Mesangial cell (primary cell): ENCODE results near the gene ING1. TPM values are rescaled to one million over a fixed set of nuclear protein-coding genes. Genes with fewer than 3 reads are reported as not detected.

Source experiments
- total RNA-seq: library from RNA; depleted of rRNA; stranded (reverse); fragments of >200 nt; gene quantifications from 2 replicates; pipeline ENCODE4 v1.2.3, GENCODE V29; 2015

The ING1 gene
- 9.8 and 13.2 TPM in 2 replicates for total RNA-seq

DNA sequence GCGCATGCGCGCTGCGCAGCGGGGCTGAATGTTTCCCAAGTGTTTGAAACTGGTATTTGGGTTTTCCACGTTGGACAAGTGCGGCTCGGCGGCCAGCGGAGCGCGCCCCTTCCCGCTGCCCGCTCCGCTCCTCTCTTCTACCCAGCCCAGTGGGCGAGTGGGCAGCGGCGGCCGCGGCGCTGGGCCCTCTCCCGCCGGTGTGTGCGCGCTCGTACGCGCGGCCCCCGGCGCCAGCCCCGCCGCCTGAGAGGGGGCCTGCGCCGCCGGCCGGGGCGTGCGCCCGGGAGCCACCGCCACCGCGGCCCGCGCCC, at the start of gene ING1:
TSS of gene ING1 (plus strand) at position 59 of the 311 bp plus-strand sequence. CDS start 450 bp downstream, outside the sequence.

DNA sequence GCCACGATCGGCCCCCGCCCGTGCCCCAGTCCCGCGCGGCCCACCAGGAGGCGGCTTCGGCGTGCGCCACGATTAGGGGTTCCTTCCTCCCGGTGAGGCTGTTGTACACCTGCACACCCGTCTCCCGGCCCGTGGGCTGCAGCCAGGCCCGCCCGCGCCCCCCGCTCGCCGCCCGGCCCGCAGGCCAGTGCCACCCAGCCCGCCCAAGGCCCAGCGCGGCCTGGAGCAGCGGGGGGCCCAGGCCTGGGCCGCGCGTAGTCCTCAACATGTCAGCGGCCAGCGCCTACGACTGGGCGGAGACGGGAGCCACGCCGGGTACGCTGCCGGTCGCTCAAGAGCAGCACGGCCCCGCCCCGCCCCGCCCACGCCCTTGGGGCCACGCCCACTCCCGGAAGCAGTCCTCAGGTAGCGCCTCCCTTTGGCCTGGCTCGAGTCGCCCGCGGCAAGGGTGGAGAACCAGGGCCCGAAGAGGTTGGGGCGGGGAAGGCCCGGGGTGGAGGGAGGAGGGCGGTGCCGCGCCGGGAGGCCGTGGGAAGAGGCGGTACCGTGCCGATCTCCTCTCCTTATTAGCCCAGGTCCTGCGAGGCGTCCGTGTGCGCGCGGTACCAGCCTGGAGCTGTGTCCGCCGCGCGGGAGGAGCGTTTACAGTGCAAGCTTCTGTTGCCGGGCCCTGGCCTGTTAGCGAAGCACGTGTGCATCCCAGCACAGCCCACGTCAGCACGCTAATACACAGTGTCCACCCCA, 7.5 kb upstream of the ING1 start, which contains the start of gene CARS2:
TSS of gene CARS2 (minus strand) at position 291 of the 744 bp plus-strand sequence. CDS start at position 268, 23 bp downstream.

Other genes with a start within 250 kb of the ING1 start
- 3.4 and 4.2 TPM in 2 replicates for gene RAB20, start 152.0 kb upstream of the ING1 start, total RNA-seq
- gene NAXD, start 98.2 kb upstream of the ING1 start, total RNA-seq = 17.4 and 26.7 TPM in 2 replicates
- gene CARS2, start 7.6 kb upstream of the ING1 start, total RNA-seq = 50.8 and 53.8 TPM in 2 replicates
- gene ANKRD10, start 201.4 kb downstream of the ING1 start, total RNA-seq = 25.1 and 77.1 TPM in 2 replicates